GM20431 (cell line): ENCODE measurements around the gene GAS7.

Source experiments
- in situ Hi-C: fragments of 300-500 bp; cut with MseI, MboI; formaldehyde crosslinking; loops from one replicate; pipeline ENCODE4 v1.15.0; 2020; ENCODE audit warnings: low sequenced_read_pairs; ENCODE audit not compliant: unreplicated experiment

The GAS7 gene

GRCh38 chr17:10177131-10177912, 21.1 kb downstream of the GAS7 start:
- in situ Hi-C loops, result no loop called here

- in situ Hi-C loops, result no loop called here
Observed at GRCh38 chr17:10173913-10174312, 24.5 kb downstream of the GAS7 start.

GRCh38 chr17:10172778-10173177, 25.6 kb downstream of the GAS7 start:
- in situ Hi-C loops, result no loop called here

GRCh38 chr17:10172241-10172741, 26.1 kb downstream of the GAS7 start:
- in situ Hi-C loops, result no loop called here

- in situ Hi-C loops, result no loop called here
Observed at GRCh38 chr17:10171581-10171981, 26.8 kb downstream of the GAS7 start.

- in situ Hi-C loops, result no loop called here
Observed at GRCh38 chr17:10171122-10171571, 27.3 kb downstream of the GAS7 start.

GRCh38 chr17:10170233-10170632, 28.2 kb downstream of the GAS7 start:
- in situ Hi-C loops, result no loop called here

- in situ Hi-C loops, result no loop called here
Observed at GRCh38 chr17:10169290-10169689, 29.1 kb downstream of the GAS7 start.

GRCh38 chr17:10166176-10166935, 32.0 kb downstream of the GAS7 start:
- in situ Hi-C loops, result no loop called here

GRCh38 chr17:10162096-10162495, 36.3 kb downstream of the GAS7 start:
- in situ Hi-C loops, result no loop called here

GRCh38 chr17:10161386-10161785, 37.0 kb downstream of the GAS7 start:
- in situ Hi-C loops, result no loop called here

GRCh38 chr17:10156948-10157607, 41.3 kb downstream of the GAS7 start:
- in situ Hi-C loops, result no loop called here

- in situ Hi-C loops, result no loop called here
Observed at GRCh38 chr17:10156599-10156947, 41.8 kb downstream of the GAS7 start.

GRCh38 chr17:10156077-10156435, 42.4 kb downstream of the GAS7 start:
- in situ Hi-C loops, result no loop called here

- in situ Hi-C loops, result no loop called here
Observed at GRCh38 chr17:10155371-10156076, 42.9 kb downstream of the GAS7 start.

- in situ Hi-C loops, result no loop called here
Observed at GRCh38 chr17:10151667-10152496, 46.5 kb downstream of the GAS7 start.

GRCh38 chr17:10149573-10150399, 48.6 kb downstream of the GAS7 start:
- in situ Hi-C loops, result no loop called here

- in situ Hi-C loops, result no loop called here
Observed at GRCh38 chr17:10147761-10148415, 50.5 kb downstream of the GAS7 start.
